Adrenal gland (tissue), 12 donors: ENCODE data around the gene MRPL55. TPM values are rescaled to one million over a fixed set of nuclear protein-coding genes. Genes with fewer than 3 reads are reported as not detected.
A peak's percentile ranks its signal among the peaks of the same experiment; 100 is the strongest.
"Not testable (repeated sequence)": the region's sequence is repeated elsewhere in the genome, so short reads cannot be mapped to it uniquely, and the experiment has no call there.

Experiments used
- DNase-seq, 7 donors: peaks; one replicate each; pipeline ENCODE4 v3.0.0-alpha.2; 2019 to 2020
- H3K27ac ChIP-seq, 5 donors: fragments of 200-600 bp; sonication (generic) in 4 of 5; 1 replicate in 3 of 5; 2 replicates in 2 of 5; pipeline versions ENCODE4 v1.5.1 to v1.8.0; 2016 to 2020; ENCODE audit warnings: mild to moderate bottlenecking in 1 of 5
- H3K27me3 ChIP-seq: fragments of 200-600 bp; 2 replicates; pipeline ENCODE4 v1.8.0; 2021
- H3K36me3 ChIP-seq, 2 donors: fragments of 200-600 bp; replicated peaks in 1 of 2; 1 replicate in 1 of 2; 2 replicates in 1 of 2; pipeline versions ENCODE4 v1.5.1 to v1.8.0; 2018 to 2022
- H3K4me1 ChIP-seq, 2 donors: fragments of 200-600 bp; replicated peaks in 1 of 2; 1 replicate in 1 of 2; 2 replicates in 1 of 2; pipeline versions ENCODE4 v1.5.1 to v1.8.0; 2018 to 2021
- H3K4me3 ChIP-seq, 4 donors: fragments of 200-600 bp; sonication (generic) in 3 of 4; one replicate each; pipeline ENCODE4 v1.5.1; 2016 to 2018
- H3K9me3 ChIP-seq, 3 donors: fragments of 200-600 bp; sonication (generic) in 1 of 3; replicated peaks in 1 of 3; 1 replicate in 2 of 3; 2 replicates in 1 of 3; pipeline versions ENCODE4 v1.5.1 to v1.8.0; 2016 to 2021
- CTCF ChIP-seq, 6 experiments: fragments of 450-650 bp in 4 of 6; fragments of 200-600 bp in 2 of 6; sonication (generic) in 1 of 6; IDR thresholded peaks; 1 replicate in 5 of 6; 2 replicates in 1 of 6; pipeline versions ENCODE4 v1.5.1 to v1.8.0; 2016 to 2021; ENCODE audit warnings: antibody characterized with exemption in 6 of 6, mild to moderate bottlenecking in 2 of 6, moderate library complexity in 1 of 6
- POLR2A ChIP-seq, 2 donors: fragments of 450-650 bp; IDR thresholded peaks; one replicate each; pipeline ENCODE4 v1.6.1; 2017; ENCODE audit warnings: antibody characterized with exemption in 2 of 2, mild to moderate bottlenecking in 2 of 2, moderate library complexity in 1 of 2
- WGBS, 4 donors: extraction: QIAGEN DNeasy Blood & Tissue Kit in 2 of 4; methylation state at CpG; one replicate each; pipeline versions ENCODE4 v1.1.5 to v1.1.7; 2013 to 2017; 5-methylcytosine and 5-hydroxymethylcytosine counted together
- intact Hi-C, 2 donors: fragments of 100-400 bp; cut with DNase I; formaldehyde crosslinking; loops; one replicate each; pipeline versions ENCODE4 v1.14.1 to v1.15.0; 2022 to 2023
- polyA plus RNA-seq, 3 donors: library from polyadenylated mRNA; stranded (reverse); fragments of 200-250 nt in 2 of 3; fragments of 350-450 nt in 1 of 3; fragmentation: Illumina TruSeq in 1 of 3; extraction: RNeasy Lipid Tissue Mini Kit (QIAGEN cat#74804) in 1 of 3; gene quantifications; one replicate each; pipeline ENCODE4 v1.2.3, GENCODE V29; 2013 to 2014
- total RNA-seq, 9 donors: library from RNA; depleted of rRNA in 4 of 9; stranded (reverse); fragments of >200 nt in 4 of 9; fragments of 120-200 nt in 1 of 9; fragmentation: NEBNext Ultra II Directional in 1 of 9; extraction: Animal tissue kit (Norgen Biotek cat#: 25700) in 1 of 9; gene quantifications; one replicate each; pipeline versions ENCODE4 v1.1.0 to v1.2.4, GENCODE V29; 2013 to 2023
- donor health status: healthy with polysubstance abuse.
- donor health status: Bipolar disorder and iron deficiency.
- donor health status: DM: yes; HTN: yes; CAD: no.
- donor health status: DM: no; HTN: no; CAD: no.
- donor health status: DM: no; HTN: no; CAD: no.
- donor health status: DM: yes; HTN: yes; CAD: no.

Gene MRPL55
- total and polyA plus RNA-seq, 12 donors, result 25.1 to 309 (median 70.8) TPM

- no peaks in the 10 kb centered on the region for H3K27me3 ChIP-seq
- no peak for DNase-seq
- peak overlapping the region in 1 of 4 donors; percentile 4 for H3K4me3 ChIP-seq
- H3K9me3 ChIP-seq, result no peaks in the 10 kb centered on the region
- H3K27ac ChIP-seq, result peak overlapping the region in 3 of 5 donors; percentile 27 to 51 (median 31)
- TF ChIP-seq POLR2A (IDR thresholded peaks at IDR 0.05) (no peak), CTCF (IDR thresholded peaks at IDR 0.05) (no peak)
- no peaks in the 10 kb centered on the region for H3K36me3 ChIP-seq
- 47 to 62% (median 54%) methylated on average over 3 of the region's 3 CpGs for WGBS, 4 donors
- intact Hi-C loops, result no loop called here
- peaks cover 0 to 19% of the 10 kb centered on the region in 2 donors for H3K4me1 ChIP-seq
These were observed 5.7 kb upstream of the MRPL55 start for GRCh38 chr1:228114827-228115226.

GRCh38 chr1:228112617-228113016, 3.5 kb upstream of the MRPL55 start:
- Histone ChIP-seq H3K4me3 (no peak overlapping the region), H3K27ac (no peak overlapping the region), H3K9me3 (no peaks in the 10 kb centered on the region), H3K27me3 (no peaks in the 10 kb centered on the region), H3K36me3 (peaks cover 0 to 1% of the 10 kb centered on the region in 2 donors), H3K4me1 (peaks cover 8 to 30% of the 10 kb centered on the region in 2 donors)
- no peak for TF ChIP-seq POLR2A (IDR thresholded peaks at IDR 0.05)
- TF ChIP-seq CTCF (IDR thresholded peaks at IDR 0.05), result no peak
- DNase-seq, result no peak
- intact Hi-C loops, result no loop called here
- 90 to 95% (median 92%) methylated on average over 1 of the region's 1 CpG for WGBS, 4 donors

- WGBS, 4 donors, result 90 to 92% (median 92%) methylated on average over 7 of the region's 7 CpGs
- Histone ChIP-seq H3K27me3 (no peaks in the 10 kb centered on the region), H3K27ac (no peak overlapping the region), H3K36me3 (peaks cover 0 to 6% of the 10 kb centered on the region in 2 donors), H3K9me3 (no peaks in the 10 kb centered on the region), H3K4me3 (no peak overlapping the region), H3K4me1 (peaks cover 8 to 32% of the 10 kb centered on the region in 2 donors)
- DNase-seq, result no peak
- intact Hi-C loops, result no loop called here
- TF ChIP-seq CTCF (IDR thresholded peaks at IDR 0.05) (no peak), POLR2A (IDR thresholded peaks at IDR 0.05) (no peak)
These were observed 3.1 kb upstream of the MRPL55 start for GRCh38 chr1:228112167-228112566.

GRCh38 chr1:228111315-228111714, 2.2 kb upstream of the MRPL55 start:
- 87 to 96% (median 95%) methylated on average over 6 of the region's 6 CpGs for WGBS, 4 donors
- H3K27ac ChIP-seq, H3K4me3 ChIP-seq, H3K27me3 ChIP-seq, H3K9me3 ChIP-seq, DNase-seq, intact Hi-C loops: not testable (repeated sequence)
- Histone ChIP-seq H3K36me3 (peaks cover 0 to 14% of the 10 kb centered on the region in 2 donors), H3K4me1 (peaks cover 8 to 32% of the 10 kb centered on the region in 2 donors)

- H3K27me3 ChIP-seq, result no peaks in the 10 kb centered on the region
- peak overlapping the region in 2 of 5 donors; percentile 92 to 94 for H3K27ac ChIP-seq
- intact Hi-C loops, result no loop called here
- H3K9me3 ChIP-seq, result no peaks in the 10 kb centered on the region
- peaks cover 0 to 22% of the 10 kb centered on the region in 2 donors for H3K36me3 ChIP-seq
- DNase-seq, result no peak
- 84 to 94% (median 91%) methylated on average over 7 of the region's 7 CpGs for WGBS, 4 donors
- H3K4me3 ChIP-seq, result peak overlapping the region in 1 of 4 donors; percentile 84
- peaks cover 8 to 32% of the 10 kb centered on the region in 2 donors for H3K4me1 ChIP-seq
- TF ChIP-seq CTCF (IDR thresholded peaks at IDR 0.05), result no peak
- TF ChIP-seq POLR2A (IDR thresholded peaks at IDR 0.05), result no peak
These were observed 1.5 kb upstream of the MRPL55 start for GRCh38 chr1:228110556-228110955.
